T-helper 2 cell treated with Interferon-gamma antibody and Interleukin-4, amounts not matched to agents 5 μg/mL and 100 μg/mL, for 36 hours (primary cell): Measurements from ENCODE around the gene TMPRSS4.

Experiments used
- DNase-seq: peaks from one replicate; pipeline ENCODE4 v3.0.0; 2021; ENCODE audit warnings: low spot score
- H3K27ac Mint-ChIP-seq: one replicate; pipeline ENCODE4 v1.8.0; 2021; ENCODE audit warnings: mild to moderate bottlenecking, mixed read lengths
- H3K27me3 Mint-ChIP-seq: one replicate; pipeline ENCODE4 v1.8.0; 2021; ENCODE audit warnings: low read depth, mixed read lengths
- H3K36me3 Mint-ChIP-seq: one replicate; pipeline ENCODE4 v1.8.0; 2021; ENCODE audit warnings: low read depth, mixed read lengths
- H3K4me1 Mint-ChIP-seq: one replicate; pipeline ENCODE4 v1.8.0; 2021; ENCODE audit warnings: low read depth, mixed read lengths
- H3K4me3 Mint-ChIP-seq: one replicate; pipeline ENCODE4 v1.8.0; 2022; ENCODE audit warnings: mild to moderate bottlenecking, moderate library complexity, mixed read lengths
- H3K9me3 Mint-ChIP-seq: one replicate; pipeline ENCODE4 v1.8.0; 2021; ENCODE audit warnings: mixed read lengths

The TMPRSS4 gene

DNA sequence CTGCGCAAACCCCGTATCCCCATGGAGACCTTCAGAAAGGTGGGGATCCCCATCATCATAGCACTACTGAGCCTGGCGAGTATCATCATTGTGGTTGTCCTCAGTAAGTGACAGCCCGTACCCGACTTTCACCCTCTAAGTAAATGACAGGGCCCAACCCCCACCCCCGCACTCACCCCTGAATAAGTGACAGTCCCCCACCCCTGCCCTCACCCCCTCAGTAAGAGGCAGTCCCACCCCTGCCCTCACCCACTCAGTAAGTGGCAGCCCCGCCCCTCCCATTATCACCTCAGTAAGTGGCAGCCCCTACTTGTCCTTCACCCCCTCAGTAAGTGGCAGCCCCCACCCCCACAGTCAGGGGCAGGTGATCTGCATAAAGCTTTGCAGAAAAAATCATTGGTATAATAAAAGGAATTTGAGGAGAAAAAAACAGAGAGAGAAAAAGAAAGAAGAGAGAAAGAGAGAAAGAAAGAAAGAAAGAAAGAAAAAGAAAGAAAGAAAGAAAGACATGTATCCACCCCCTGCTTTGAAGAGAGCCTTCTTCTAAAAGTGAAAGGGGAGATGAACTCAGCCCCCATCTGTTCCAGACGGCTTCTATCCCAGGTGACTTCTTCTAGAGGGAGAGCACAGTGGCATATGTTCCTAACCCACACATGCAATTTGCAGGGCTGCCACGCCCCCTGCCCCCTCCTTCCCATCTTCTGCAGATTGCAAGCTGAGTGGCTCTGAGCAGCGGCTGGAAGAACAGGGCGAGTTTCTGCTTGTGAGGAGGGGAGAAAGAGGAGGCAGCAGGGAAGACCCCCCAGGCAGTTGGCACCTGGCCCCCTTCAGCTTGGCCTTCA, 22.3 kb downstream of the TMPRSS4 start:
- DNase-seq: no peak
- Mint-ChIP-seq H3K9me3 (no peaks in the 10 kb centered on the region), H3K4me3 (no peak overlapping the region), H3K27ac (no peak overlapping the region), H3K36me3 (no peaks in the 10 kb centered on the region), H3K4me1 (no peaks in the 10 kb centered on the region), H3K27me3 (peaks cover 15% of the 10 kb centered on the region)

DNA sequence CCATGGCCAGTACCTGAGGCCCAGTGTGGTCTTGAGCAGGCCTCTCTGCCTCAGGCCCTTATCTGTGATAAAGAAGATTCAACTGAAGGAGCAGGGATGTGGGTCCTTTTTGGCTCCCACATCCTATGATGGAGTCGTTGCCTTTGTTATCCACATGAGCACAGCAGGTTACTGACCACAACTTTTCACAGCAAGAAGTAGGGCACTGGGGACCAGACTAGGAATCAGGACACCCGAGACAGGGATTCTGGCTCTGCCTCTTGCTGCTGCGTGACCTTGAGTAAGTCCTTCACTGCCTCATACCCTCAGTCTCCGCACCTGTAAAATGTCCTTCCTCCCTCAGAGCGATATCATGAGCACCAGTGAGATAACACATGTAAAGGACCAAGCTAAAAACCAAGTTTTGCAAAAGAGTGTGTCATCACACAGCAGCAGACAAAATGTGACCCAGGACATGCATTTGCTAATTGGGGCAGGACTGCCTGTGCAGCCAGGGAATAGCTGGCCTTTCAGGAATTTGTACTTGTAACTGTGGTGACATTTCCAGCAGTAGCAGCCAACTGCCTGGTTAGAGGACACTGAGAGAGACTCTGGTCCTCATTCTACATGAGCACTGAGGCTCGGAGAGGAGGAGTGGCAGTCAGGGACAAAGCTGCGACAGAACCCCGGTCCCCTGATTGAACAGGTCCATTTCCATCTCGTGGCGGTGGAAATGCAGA, 23.1 kb downstream of the TMPRSS4 start:
- H3K4me3 Mint-ChIP-seq: no peak overlapping the region
- no peaks in the 10 kb centered on the region for H3K36me3 Mint-ChIP-seq
- peaks cover 17% of the 10 kb centered on the region for H3K27me3 Mint-ChIP-seq
- no peak overlapping the region for H3K27ac Mint-ChIP-seq
- no peak for DNase-seq
- no peaks in the 10 kb centered on the region for H3K9me3 Mint-ChIP-seq
- H3K4me1 Mint-ChIP-seq: no peaks in the 10 kb centered on the region

DNA sequence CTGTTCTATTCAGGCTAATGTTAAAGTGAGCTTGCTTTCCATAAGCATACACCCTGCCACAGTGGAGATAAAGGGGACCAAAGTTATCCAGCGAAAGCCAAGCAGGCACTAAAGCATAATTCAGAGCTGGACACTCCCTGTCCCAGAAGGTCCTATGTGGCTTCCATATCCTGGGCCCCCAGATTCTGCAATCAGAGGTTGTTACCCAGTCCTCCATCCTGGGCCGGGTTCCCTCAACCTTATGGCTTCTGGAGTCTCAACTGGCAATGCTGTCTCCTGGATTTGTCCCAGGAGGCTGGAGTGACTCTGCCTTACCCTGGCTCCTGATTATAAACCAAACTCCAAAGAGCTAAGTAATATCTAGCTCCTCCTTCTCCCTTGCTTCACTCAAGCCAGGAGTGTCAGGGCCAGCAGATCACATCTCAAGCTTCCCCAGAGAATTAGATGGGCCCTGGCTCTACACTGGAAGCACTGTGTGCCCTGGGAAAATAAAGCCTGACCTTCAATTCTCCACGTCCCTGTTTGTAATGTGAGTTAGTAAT, 23.9 kb downstream of the TMPRSS4 start:
- Mint-ChIP-seq H3K36me3 (no peaks in the 10 kb centered on the region), H3K4me3 (no peak overlapping the region), H3K27me3 (peaks cover 13% of the 10 kb centered on the region), H3K27ac (no peak overlapping the region), H3K4me1 (no peaks in the 10 kb centered on the region), H3K9me3 (no peaks in the 10 kb centered on the region)
- no peak for DNase-seq

DNA sequence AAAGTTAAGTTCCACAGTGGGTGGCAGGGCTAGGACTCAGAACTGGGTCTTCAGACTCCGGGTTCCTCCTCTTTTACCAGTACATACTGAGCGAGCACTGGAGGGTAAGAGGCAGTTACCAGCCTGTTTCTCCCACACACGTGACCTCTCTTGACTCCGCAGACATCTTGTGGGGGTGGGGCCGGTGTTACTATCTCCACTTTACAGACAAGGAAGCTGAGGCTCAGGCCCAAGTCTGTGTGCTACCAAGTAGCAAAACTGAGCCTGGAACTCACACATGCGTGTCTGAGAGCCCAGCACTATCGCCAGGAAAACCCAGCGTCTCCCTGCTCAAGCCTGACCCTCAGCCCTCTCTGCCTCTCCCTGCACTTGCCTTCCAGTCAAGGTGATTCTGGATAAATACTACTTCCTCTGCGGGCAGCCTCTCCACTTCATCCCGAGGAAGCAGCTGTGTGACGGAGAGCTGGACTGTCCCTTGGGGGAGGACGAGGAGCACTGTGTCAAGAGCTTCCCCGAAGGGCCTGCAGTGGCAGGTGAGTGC, 25.9 kb downstream of the TMPRSS4 start:
- Mint-ChIP-seq H3K4me1 (no peaks in the 10 kb centered on the region), H3K27ac (no peak overlapping the region)

DNA sequence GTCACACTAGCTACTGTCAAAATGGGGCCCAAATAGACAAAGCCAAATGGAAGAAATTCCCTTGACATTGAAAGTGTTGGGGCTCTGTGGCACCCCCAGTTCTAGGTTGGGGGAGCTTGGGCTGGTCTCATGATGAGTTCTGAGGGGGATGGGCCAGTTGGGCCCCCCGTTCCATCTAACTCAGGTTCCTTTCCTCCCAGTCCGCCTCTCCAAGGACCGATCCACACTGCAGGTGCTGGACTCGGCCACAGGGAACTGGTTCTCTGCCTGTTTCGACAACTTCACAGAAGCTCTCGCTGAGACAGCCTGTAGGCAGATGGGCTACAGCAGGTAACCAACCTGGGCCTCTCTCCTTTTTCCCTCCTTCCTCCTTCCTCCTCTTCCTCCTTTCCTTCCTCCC, 27.6 kb downstream of the TMPRSS4 start:
- no peaks in the 10 kb centered on the region for H3K36me3 Mint-ChIP-seq
- no peak overlapping the region for H3K27ac Mint-ChIP-seq
- peaks cover 7% of the 10 kb centered on the region for H3K27me3 Mint-ChIP-seq
- no peaks in the 10 kb centered on the region for H3K9me3 Mint-ChIP-seq
- no peaks in the 10 kb centered on the region for H3K4me1 Mint-ChIP-seq
- no peak overlapping the region for H3K4me3 Mint-ChIP-seq
- no peak for DNase-seq

More for the DNA sequence above, 25.9 kb downstream of the TMPRSS4 start:
- H3K36me3 Mint-ChIP-seq: no peaks in the 10 kb centered on the region
- peaks cover 8% of the 10 kb centered on the region for H3K27me3 Mint-ChIP-seq
- no peak overlapping the region for H3K4me3 Mint-ChIP-seq
- no peaks in the 10 kb centered on the region for H3K9me3 Mint-ChIP-seq
- DNase-seq: no peak

DNA sequence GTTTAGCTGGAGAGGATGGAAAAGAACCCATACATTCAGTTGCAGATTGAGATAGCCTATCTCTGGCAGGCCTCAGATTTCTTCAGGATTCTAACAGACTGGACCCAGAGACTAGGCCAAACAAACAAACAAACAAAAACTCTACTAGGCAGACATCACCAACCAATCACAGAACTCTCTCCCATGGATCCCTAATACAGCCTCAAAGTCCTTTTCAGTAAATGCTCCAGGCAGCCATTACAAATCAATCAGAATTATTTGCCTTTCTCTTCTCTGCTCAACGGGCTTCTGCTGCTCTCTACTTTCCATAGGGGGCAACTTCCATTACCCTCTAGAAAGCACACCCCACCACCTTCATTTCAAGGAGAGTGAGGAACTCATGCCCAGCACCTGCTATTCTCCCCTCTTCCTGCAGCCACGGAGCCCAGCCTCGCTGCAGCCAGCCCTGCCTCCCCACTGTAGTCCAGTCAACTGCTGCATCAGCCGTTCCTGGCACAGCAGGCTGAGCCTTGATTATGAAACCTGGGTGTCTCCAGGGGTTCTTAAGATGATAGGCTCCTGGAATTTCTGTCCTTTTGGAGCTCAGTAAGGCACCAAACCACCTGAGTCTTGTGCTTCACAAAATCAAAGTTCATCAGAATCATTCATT, 28.9 kb downstream of the TMPRSS4 start:
- Mint-ChIP-seq H3K36me3 (no peaks in the 10 kb centered on the region), H3K4me1 (no peaks in the 10 kb centered on the region), H3K4me3 (no peak overlapping the region), H3K27ac (no peak overlapping the region), H3K27me3 (peaks cover 7% of the 10 kb centered on the region), H3K9me3 (no peaks in the 10 kb centered on the region)
- no peak for DNase-seq

DNA sequence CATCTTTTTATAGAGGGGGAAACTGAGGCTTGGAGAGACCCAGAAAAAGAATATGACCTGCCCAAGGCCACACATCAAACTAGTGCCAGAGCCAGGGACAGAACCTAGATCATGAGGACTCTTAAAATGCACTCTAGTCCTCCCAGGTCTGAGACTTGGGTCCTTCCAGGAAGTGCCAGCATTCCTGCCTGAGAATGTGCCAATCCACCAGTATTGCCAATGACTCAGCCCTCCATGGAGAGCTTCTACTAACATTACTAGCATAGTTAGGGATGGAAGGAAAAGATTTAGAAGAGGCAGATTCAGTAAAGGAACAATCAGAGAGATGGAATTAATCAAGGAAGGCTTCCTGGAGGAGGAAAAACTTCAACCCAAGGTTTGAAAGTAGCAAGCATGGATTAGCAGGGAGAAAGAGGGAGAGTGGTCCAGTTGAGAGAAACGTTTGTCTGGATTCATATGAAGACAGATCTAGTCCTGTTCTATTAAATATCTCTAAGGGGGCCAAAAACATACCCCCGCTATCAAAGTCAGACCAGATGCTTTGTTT, 30.0 kb downstream of the TMPRSS4 start:
- H3K27me3 Mint-ChIP-seq: peaks cover 7% of the 10 kb centered on the region
- no peaks in the 10 kb centered on the region for H3K9me3 Mint-ChIP-seq

DNA sequence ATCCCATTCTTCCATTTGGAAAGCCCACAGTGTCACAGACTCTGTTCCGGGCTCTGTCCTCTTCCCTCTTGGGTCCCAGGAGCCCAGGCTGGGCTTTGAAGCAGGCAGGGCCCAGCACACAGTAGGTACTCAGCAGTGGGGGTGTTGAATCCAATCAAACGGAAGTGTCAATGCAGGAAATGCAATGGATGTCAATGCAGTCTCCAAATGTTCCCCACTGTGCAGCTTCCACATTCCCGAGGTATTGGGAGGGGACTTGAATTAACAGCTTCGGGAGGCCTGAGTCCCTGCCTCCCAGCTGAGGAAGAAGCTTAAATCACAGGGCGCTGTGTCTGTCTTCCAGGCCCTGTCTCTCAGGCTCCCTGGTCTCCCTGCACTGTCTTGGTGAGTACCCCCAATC, 31.6 kb downstream of the TMPRSS4 start:
- no peaks in the 10 kb centered on the region for H3K9me3 Mint-ChIP-seq
- no peak for DNase-seq
- H3K27ac Mint-ChIP-seq: no peak overlapping the region
- no peak overlapping the region for H3K4me3 Mint-ChIP-seq
- no peaks in the 10 kb centered on the region for H3K4me1 Mint-ChIP-seq
- H3K27me3 Mint-ChIP-seq: peaks cover 7% of the 10 kb centered on the region
- H3K36me3 Mint-ChIP-seq: no peaks in the 10 kb centered on the region

More for the DNA sequence above, 30.0 kb downstream of the TMPRSS4 start:
- Mint-ChIP-seq H3K4me3 (no peak overlapping the region), H3K36me3 (no peaks in the 10 kb centered on the region), H3K4me1 (no peaks in the 10 kb centered on the region), H3K27ac (no peak overlapping the region)
- DNase-seq: no peak

DNA sequence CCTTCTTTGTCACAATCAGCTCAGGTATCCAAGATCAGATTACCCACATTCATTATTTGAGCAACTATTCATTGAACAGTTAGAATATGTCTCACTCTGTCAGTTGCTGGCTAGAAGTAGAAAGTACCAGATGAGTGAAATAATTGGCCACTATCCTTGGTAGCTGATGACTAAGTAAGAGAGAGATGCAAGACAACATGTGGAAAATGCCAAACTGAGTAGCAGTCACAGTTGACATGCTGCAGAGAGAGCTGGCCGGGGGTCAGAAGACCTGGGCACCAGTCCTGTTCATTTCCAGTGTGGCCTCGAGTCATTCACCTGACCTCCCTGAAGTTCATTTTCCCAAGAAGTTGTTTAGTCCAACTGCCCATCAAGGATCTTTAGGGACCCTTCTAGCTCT, 32.4 kb downstream of the TMPRSS4 start:
- H3K4me1 Mint-ChIP-seq: peaks cover under 1% of the 10 kb centered on the region
- no peaks in the 10 kb centered on the region for H3K36me3 Mint-ChIP-seq
- no peak overlapping the region for H3K27ac Mint-ChIP-seq
- H3K9me3 Mint-ChIP-seq: no peaks in the 10 kb centered on the region
- DNase-seq: no peak
- H3K4me3 Mint-ChIP-seq: no peak overlapping the region
- H3K27me3 Mint-ChIP-seq: peaks cover 7% of the 10 kb centered on the region

DNA sequence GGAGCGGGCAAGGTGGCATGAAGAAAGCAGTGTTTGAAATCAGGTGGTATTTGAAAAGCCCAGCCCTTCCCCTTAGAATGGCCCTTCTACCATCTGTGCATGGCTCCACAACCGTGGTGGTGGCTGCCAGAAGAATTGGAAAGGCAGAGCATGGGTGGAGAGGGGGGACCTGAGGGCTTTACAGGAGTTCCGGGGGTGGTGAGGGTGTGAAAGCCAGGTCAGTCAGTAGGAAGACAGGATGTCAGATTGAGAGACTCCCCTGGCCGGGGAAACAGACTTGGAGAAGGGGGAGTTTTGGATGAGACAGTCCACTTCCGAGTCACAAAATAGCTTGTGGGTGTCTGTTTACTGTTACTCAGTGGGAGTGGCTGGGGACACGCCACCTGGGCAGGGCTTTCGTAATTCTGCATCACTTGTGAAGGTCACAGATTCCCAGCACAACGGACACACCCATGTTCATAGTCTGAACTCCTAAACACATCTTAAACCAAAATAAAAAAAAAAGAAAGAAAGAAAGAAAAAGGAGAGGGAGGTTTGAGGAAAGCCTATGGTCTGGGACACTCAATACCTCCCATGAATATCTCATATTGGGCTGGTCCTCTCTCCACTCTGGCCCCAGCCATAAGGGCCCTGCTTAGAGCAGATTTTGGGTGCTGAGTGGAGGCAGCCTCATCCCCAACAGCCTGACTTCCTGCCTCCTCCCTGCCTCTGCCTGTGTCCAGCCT, 34.3 kb downstream of the TMPRSS4 start:
- Mint-ChIP-seq H3K4me3 (no peak overlapping the region), H3K9me3 (no peaks in the 10 kb centered on the region), H3K27me3 (peaks cover 7% of the 10 kb centered on the region), H3K4me1 (peaks cover 6% of the 10 kb centered on the region), H3K27ac (no peak overlapping the region), H3K36me3 (no peaks in the 10 kb centered on the region)
- no peak for DNase-seq

DNA sequence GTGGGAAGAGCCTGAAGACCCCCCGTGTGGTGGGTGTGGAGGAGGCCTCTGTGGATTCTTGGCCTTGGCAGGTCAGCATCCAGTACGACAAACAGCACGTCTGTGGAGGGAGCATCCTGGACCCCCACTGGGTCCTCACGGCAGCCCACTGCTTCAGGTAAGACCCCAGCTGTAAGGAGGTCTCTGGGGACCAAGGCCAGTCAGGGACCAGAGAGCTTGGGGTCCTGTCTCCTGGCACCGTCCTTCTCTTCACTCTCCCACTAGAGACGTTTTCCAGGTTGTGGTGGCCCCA, 34.8 kb downstream of the TMPRSS4 start:
- peaks cover 7% of the 10 kb centered on the region for H3K27me3 Mint-ChIP-seq
- no peak overlapping the region for H3K4me3 Mint-ChIP-seq
- DNase-seq: no peak
- no peaks in the 10 kb centered on the region for H3K36me3 Mint-ChIP-seq
- no peak overlapping the region for H3K27ac Mint-ChIP-seq
- H3K9me3 Mint-ChIP-seq: no peaks in the 10 kb centered on the region
- peaks cover 6% of the 10 kb centered on the region for H3K4me1 Mint-ChIP-seq

DNA sequence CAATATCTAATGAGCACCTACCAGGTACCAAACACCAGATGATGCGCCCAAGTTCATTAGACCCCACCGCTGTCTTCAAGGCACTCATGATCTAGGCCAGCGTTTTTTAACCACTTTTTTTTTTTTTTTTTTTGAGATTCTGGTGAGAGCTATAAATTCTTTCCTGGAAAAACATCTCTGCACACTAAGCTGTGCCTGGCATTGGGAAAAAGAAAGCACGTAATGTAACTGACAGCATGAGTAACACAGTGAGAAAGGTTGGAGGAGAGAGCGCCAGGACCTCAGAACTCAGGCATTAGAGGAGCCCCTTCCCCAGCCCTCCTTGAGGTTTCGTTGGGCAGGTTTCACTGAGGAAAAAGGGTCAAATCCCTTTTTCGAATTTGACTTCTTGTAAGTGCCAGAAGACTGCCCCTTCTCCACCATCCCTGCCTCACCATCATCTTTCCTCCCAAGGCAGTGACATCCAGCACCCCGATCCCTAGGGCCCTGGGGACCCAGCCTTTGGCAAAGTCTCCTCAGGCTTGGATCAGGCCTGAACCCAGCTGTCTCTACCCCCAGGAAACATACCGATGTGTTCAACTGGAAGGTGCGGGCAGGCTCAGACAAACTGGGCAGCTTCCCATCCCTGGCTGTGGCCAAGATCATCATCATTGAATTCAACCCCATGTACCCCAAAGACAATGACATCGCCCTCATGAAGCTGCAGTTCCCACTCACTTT, 36.0 kb downstream of the TMPRSS4 start:
- Mint-ChIP-seq H3K4me3 (no peak overlapping the region), H3K27me3 (peaks cover 5% of the 10 kb centered on the region), H3K9me3 (no peaks in the 10 kb centered on the region), H3K36me3 (no peaks in the 10 kb centered on the region), H3K4me1 (peaks cover 10% of the 10 kb centered on the region), H3K27ac (no peak overlapping the region)
- no peak for DNase-seq

DNA sequence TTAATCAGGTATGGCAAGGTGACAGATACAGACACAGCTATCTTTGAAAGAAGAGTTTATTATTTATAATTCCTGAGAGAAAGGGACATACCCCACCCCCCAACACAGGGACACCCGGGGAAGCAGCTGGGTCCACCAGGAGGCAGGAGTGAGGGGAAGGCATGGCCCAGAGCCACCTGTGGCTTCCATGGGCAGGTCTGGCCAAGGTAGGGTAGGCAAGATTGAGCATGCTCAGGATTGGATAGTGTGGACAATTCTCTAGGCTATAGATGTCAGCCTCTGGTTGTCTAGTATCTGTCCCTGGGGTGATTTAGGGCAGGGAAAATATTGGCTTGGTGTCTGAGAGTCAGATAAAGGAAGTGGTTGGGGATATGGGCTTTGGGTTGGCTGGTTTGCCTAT, 37.4 kb downstream of the TMPRSS4 start:
- H3K4me1 Mint-ChIP-seq: peaks cover 10% of the 10 kb centered on the region
- DNase-seq: no peak
- H3K27me3 Mint-ChIP-seq: peaks cover 9% of the 10 kb centered on the region
- no peaks in the 10 kb centered on the region for H3K9me3 Mint-ChIP-seq
- no peak overlapping the region for H3K27ac Mint-ChIP-seq
- H3K36me3 Mint-ChIP-seq: no peaks in the 10 kb centered on the region
- H3K4me3 Mint-ChIP-seq: no peak overlapping the region
